Measurements from ENCODE around the gene BDKRB2.

GRCh38 chr14:96198430-96199130 is 6.1 kb upstream of the BDKRB2 start:
- TF ChIP-seq CTCF (IDR thresholded peaks at IDR 0.05; ENCODE audit: insufficient read depth, low read depth, low read length): no peak
- no peak for TF ChIP-seq EZH2 (IDR thresholded peaks at IDR 0.05; ENCODE audit: insufficient read depth, low read length)

Data from astrocyte (in vitro differentiated cells and primary cell).